Mesenteric fat pad (tissue), 1 donor: ENCODE measurements around the gene TEX261. TPM values are rescaled to one million over a fixed set of nuclear protein-coding genes. Genes with fewer than 3 reads are reported as not detected.
A peak's percentile ranks its signal among the peaks of the same experiment; 100 is the strongest.

Experiments used
- DNase-seq: peaks from one replicate; pipeline ENCODE4 v3.0.0-alpha.2; 2020; ENCODE audit warnings: low spot score
- total RNA-seq: library from RNA; stranded (reverse); fragmentation: NEBNext Ultra II Directional; extraction: Animal tissue kit (Norgen Biotek cat#: 25700); gene quantifications from one replicate; pipeline ENCODE4 v1.2.1, GENCODE V29; 2021
- donor health status: DM: yes; HTN: yes; CAD: no.

Gene TEX261
- total RNA-seq, 1 donor from 2014 or later = 86.8 TPM

- peak; percentile 28 for DNase-seq
These were observed 11.7 kb downstream of the TEX261 start for GRCh38 chr2:70982971-70983370.

GRCh38 chr2:70981866-70982810, 12.5 kb downstream of the TEX261 start:
- peak; percentile 86 for DNase-seq

GRCh38 chr2:70981421-70981820, 13.3 kb downstream of the TEX261 start:
- peak; percentile 24 for DNase-seq

- peak; percentile 75 for DNase-seq
These were observed 15.0 kb downstream of the TEX261 start for GRCh38 chr2:70979626-70980025.

GRCh38 chr2:70979180-70979488, 15.5 kb downstream of the TEX261 start:
- DNase-seq = no peak

- peak; percentile 91 for DNase-seq
These were observed 16.1 kb downstream of the TEX261 start, which contains the start of gene ANKRD53 for GRCh38 chr2:70978341-70979179. ANKRD53 (plus strand) TSS chr2:70978630; CDS start chr2:70978646, 16 bp downstream.

- peak; percentile 60 for DNase-seq
These were observed 17.0 kb downstream of the TEX261 start for GRCh38 chr2:70977605-70978205.

- DNase-seq = peak; percentile 41
These were observed 19.4 kb downstream of the TEX261 start for GRCh38 chr2:70975237-70975636.

GRCh38 chr2:70974592-70974991, 20.1 kb downstream of the TEX261 start:
- DNase-seq = peak; percentile 22

GRCh38 chr2:70967189-70967588, 27.5 kb downstream of the TEX261 start:
- DNase-seq = no peak

GRCh38 chr2:70966681-70967080, 28.0 kb downstream of the TEX261 start:
- DNase-seq = peak; percentile 69

- peak; percentile 85 for DNase-seq
These were observed 29.2 kb downstream of the TEX261 start for GRCh38 chr2:70965506-70965905.

GRCh38 chr2:70964596-70965386, 29.9 kb downstream of the TEX261 start:
- DNase-seq = peak; percentile 92

GRCh38 chr2:70964133-70964532, 30.5 kb downstream of the TEX261 start:
- no peak for DNase-seq

- DNase-seq = peak; percentile 84
These were observed 31.5 kb downstream of the TEX261 start for GRCh38 chr2:70962885-70963878.

GRCh38 chr2:70962211-70962884, 32.3 kb downstream of the TEX261 start:
- DNase-seq = peak; percentile 81

GRCh38 chr2:70961648-70961994, 33.1 kb downstream of the TEX261 start:
- peak; percentile 47 for DNase-seq

- peak; percentile 85 for DNase-seq
These were observed 33.6 kb downstream of the TEX261 start for GRCh38 chr2:70960833-70961647.
